Central memory CD8-positive, alpha-beta T cell (primary cell): ENCODE results near the gene LSAMP.

Source experiments
- ATAC-seq: fragments of 150-1000 bp; cut with Tn5 transposase; replicated peaks from 2 replicates; pipeline ENCODE4 v1.10.0; 2022; ENCODE audit warnings: mild to moderate bottlenecking, moderate FRiP score, moderate number of reproducible peaks; ENCODE audit not compliant: poor library complexity, severe bottlenecking; ENCODE audit errors: extremely low read depth
- DNase-seq, 2 donors: peaks; one replicate each; pipeline ENCODE4 v3.0.0; 2021; ENCODE audit warnings: low spot score in 2 of 2
- H3K27ac Mint-ChIP-seq: one replicate; pipeline ENCODE4 v1.8.0; 2022; ENCODE audit warnings: low read depth, mild to moderate bottlenecking, moderate library complexity, mixed read lengths
- H3K27me3 Mint-ChIP-seq: one replicate; pipeline ENCODE4 v1.8.0; 2022; ENCODE audit warnings: mixed read lengths
- H3K36me3 Mint-ChIP-seq: one replicate; pipeline ENCODE4 v1.8.0; 2022; ENCODE audit warnings: mild to moderate bottlenecking, moderate library complexity, mixed read lengths; ENCODE audit not compliant: insufficient read depth
- H3K4me1 Mint-ChIP-seq: one replicate; pipeline ENCODE4 v1.8.0; 2022; ENCODE audit warnings: mixed read lengths
- H3K4me3 Mint-ChIP-seq: one replicate; pipeline ENCODE4 v1.8.0; 2022; ENCODE audit warnings: mild to moderate bottlenecking, moderate library complexity, mixed read lengths
- H3K9me3 Mint-ChIP-seq: one replicate; pipeline ENCODE4 v1.8.0; 2022; ENCODE audit warnings: mixed read lengths

LSAMP gene

GRCh38 chr3:115891006-115891636 lies 554.2 kb downstream of the LSAMP start:
- H3K36me3 Mint-ChIP-seq, result no peaks in the 10 kb centered on the region
- H3K27me3 Mint-ChIP-seq, result peaks cover 20% of the 10 kb centered on the region
- no peak for ATAC-seq
- no peak overlapping the region for H3K4me3 Mint-ChIP-seq
- DNase-seq, result no peak
- H3K4me1 Mint-ChIP-seq, result no peaks in the 10 kb centered on the region
- no peaks in the 10 kb centered on the region for H3K9me3 Mint-ChIP-seq
- H3K27ac Mint-ChIP-seq, result no peak overlapping the region

GRCh38 chr3:115890579-115890978 lies 554.7 kb downstream of the LSAMP start:
- no peaks in the 10 kb centered on the region for H3K9me3 Mint-ChIP-seq
- no peaks in the 10 kb centered on the region for H3K36me3 Mint-ChIP-seq
- H3K4me3 Mint-ChIP-seq, result no peak overlapping the region
- ATAC-seq, result no peak
- H3K4me1 Mint-ChIP-seq, result no peaks in the 10 kb centered on the region
- H3K27me3 Mint-ChIP-seq, result peaks cover 20% of the 10 kb centered on the region
- DNase-seq, result no peak
- no peak overlapping the region for H3K27ac Mint-ChIP-seq

GRCh38 chr3:115885621-115886020 lies 559.7 kb downstream of the LSAMP start:
- no peak for DNase-seq

GRCh38 chr3:115877615-115877899 lies 567.7 kb downstream of the LSAMP start:
- peaks cover 15% of the 10 kb centered on the region for H3K27me3 Mint-ChIP-seq
- no peaks in the 10 kb centered on the region for H3K4me1 Mint-ChIP-seq
- H3K27ac Mint-ChIP-seq, result no peak overlapping the region
- H3K36me3 Mint-ChIP-seq, result no peaks in the 10 kb centered on the region
- ATAC-seq (no peak), DNase-seq (no peak)
- no peaks in the 10 kb centered on the region for H3K9me3 Mint-ChIP-seq
- no peak overlapping the region for H3K4me3 Mint-ChIP-seq

More at GRCh38 chr3:115885621-115886020, 559.7 kb downstream of the LSAMP start:
- H3K27ac Mint-ChIP-seq, result no peak overlapping the region
- H3K27me3 Mint-ChIP-seq, result peaks cover 51% of the 10 kb centered on the region
- no peak for ATAC-seq
- no peak overlapping the region for H3K4me3 Mint-ChIP-seq
- peaks cover 6% of the 10 kb centered on the region for H3K9me3 Mint-ChIP-seq
- no peaks in the 10 kb centered on the region for H3K4me1 Mint-ChIP-seq
- H3K36me3 Mint-ChIP-seq, result no peaks in the 10 kb centered on the region

- no peak overlapping the region for H3K4me3 Mint-ChIP-seq
- no peaks in the 10 kb centered on the region for H3K36me3 Mint-ChIP-seq
- H3K27me3 Mint-ChIP-seq, result peaks cover 15% of the 10 kb centered on the region
- H3K4me1 Mint-ChIP-seq, result no peaks in the 10 kb centered on the region
- no peaks in the 10 kb centered on the region for H3K9me3 Mint-ChIP-seq
- DNase-seq (no peak), ATAC-seq (no peak)
- H3K27ac Mint-ChIP-seq, result no peak overlapping the region
These were observed 568.2 kb downstream of the LSAMP start for GRCh38 chr3:115876876-115877614.

GRCh38 chr3:115875460-115875859 lies 569.8 kb downstream of the LSAMP start:
- Mint-ChIP-seq H3K4me1 (no peaks in the 10 kb centered on the region), H3K27ac (no peak overlapping the region), H3K36me3 (no peaks in the 10 kb centered on the region), H3K27me3 (peaks cover 17% of the 10 kb centered on the region), H3K4me3 (no peak overlapping the region), H3K9me3 (no peaks in the 10 kb centered on the region)
- DNase-seq (no peak), ATAC-seq (no peak)

- Mint-ChIP-seq H3K27me3 (peaks cover 25% of the 10 kb centered on the region), H3K4me1 (no peaks in the 10 kb centered on the region), H3K36me3 (no peaks in the 10 kb centered on the region), H3K27ac (no peak overlapping the region), H3K9me3 (no peaks in the 10 kb centered on the region), H3K4me3 (no peak overlapping the region)
- DNase-seq (no peak), ATAC-seq (no peak)
These were observed 573.6 kb downstream of the LSAMP start for GRCh38 chr3:115871735-115872134.

GRCh38 chr3:115864911-115865310 lies 580.4 kb downstream of the LSAMP start:
- ATAC-seq (no peak), DNase-seq (no peak)
- Mint-ChIP-seq H3K9me3 (no peaks in the 10 kb centered on the region), H3K27ac (no peak overlapping the region), H3K27me3 (peaks cover 69% of the 10 kb centered on the region), H3K4me1 (no peaks in the 10 kb centered on the region), H3K4me3 (no peak overlapping the region), H3K36me3 (no peaks in the 10 kb centered on the region)

- Mint-ChIP-seq H3K4me3 (no peak overlapping the region), H3K4me1 (peaks cover 5% of the 10 kb centered on the region), H3K27me3 (peaks cover 82% of the 10 kb centered on the region), H3K9me3 (no peaks in the 10 kb centered on the region), H3K27ac (no peak overlapping the region), H3K36me3 (no peaks in the 10 kb centered on the region)
- no peak for ATAC-seq
- no peak for DNase-seq
These were observed 582.4 kb downstream of the LSAMP start for GRCh38 chr3:115862849-115863248.

GRCh38 chr3:115862099-115862498 lies 583.2 kb downstream of the LSAMP start:
- peaks cover 5% of the 10 kb centered on the region for H3K4me1 Mint-ChIP-seq
- no peak for DNase-seq
- no peaks in the 10 kb centered on the region for H3K36me3 Mint-ChIP-seq
- H3K4me3 Mint-ChIP-seq, result no peak overlapping the region
- no peak overlapping the region for H3K27ac Mint-ChIP-seq
- no peak for ATAC-seq
- peaks cover 86% of the 10 kb centered on the region for H3K27me3 Mint-ChIP-seq
- H3K9me3 Mint-ChIP-seq, result no peaks in the 10 kb centered on the region

GRCh38 chr3:115861166-115861733 lies 584.0 kb downstream of the LSAMP start:
- Mint-ChIP-seq H3K4me1 (peaks cover 5% of the 10 kb centered on the region), H3K27me3 (peaks cover 78% of the 10 kb centered on the region), H3K36me3 (no peaks in the 10 kb centered on the region), H3K27ac (no peak overlapping the region), H3K9me3 (no peaks in the 10 kb centered on the region), H3K4me3 (no peak overlapping the region)
- ATAC-seq, result no peak
- DNase-seq, result no peak

- ATAC-seq (no peak), DNase-seq (no peak)
- Mint-ChIP-seq H3K4me1 (peaks cover 5% of the 10 kb centered on the region), H3K36me3 (no peaks in the 10 kb centered on the region), H3K27me3 (peaks cover 77% of the 10 kb centered on the region), H3K4me3 (no peak overlapping the region), H3K27ac (no peak overlapping the region), H3K9me3 (no peaks in the 10 kb centered on the region)
These were observed 584.5 kb downstream of the LSAMP start for GRCh38 chr3:115860766-115861165.
